GM23248 (cell line): ENCODE data around the gene NAT16.

Experiments used
- EZH2 ChIP-seq: fragments of 200-600 bp; sonication (generic); IDR thresholded peaks from 2 replicates; pipeline ENCODE4 v1.6.1; 2018; ENCODE audit warnings: antibody characterized with exemption, mild to moderate bottlenecking; ENCODE audit not compliant: insufficient read depth, poor library complexity, severe bottlenecking
- EZH2phosphoT487 ChIP-seq: fragments of 200-600 bp; sonication (generic); IDR thresholded peaks from 2 replicates; pipeline ENCODE4 v1.6.1; 2018; ENCODE audit warnings: antibody characterized with exemption, moderate library complexity, mild to moderate bottlenecking, low read depth; ENCODE audit not compliant: insufficient read depth

DNA sequence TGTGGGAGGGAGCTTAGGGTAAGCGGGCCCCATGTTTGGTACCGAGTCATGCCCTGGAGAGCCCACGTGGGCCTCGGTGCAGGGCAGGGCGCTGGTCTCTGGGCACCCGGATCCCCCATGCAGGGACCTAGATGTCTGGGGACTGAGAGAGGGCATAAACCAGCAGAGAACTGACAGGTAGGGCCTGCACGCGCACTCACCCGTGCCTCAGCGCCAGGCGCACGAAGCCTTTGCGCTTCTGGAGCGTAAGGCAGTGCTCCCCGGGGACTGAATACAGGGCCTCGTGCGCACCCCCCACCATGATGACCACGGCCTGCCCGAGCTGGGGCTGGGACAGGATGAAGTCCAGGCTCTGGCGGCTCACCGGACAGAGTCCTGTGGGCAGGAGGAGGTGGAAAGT lies 17.9 kb upstream of the NAT16 start:
- no peak for TF ChIP-seq EZH2
- TF ChIP-seq EZH2phosphoT487, result no peak
